Fibroblast of skin of right biceps (primary cell): ENCODE data around the gene IDI1.
"Not testable (repeated sequence)": the region's sequence is repeated elsewhere in the genome, so short reads cannot be mapped to it uniquely, and the experiment has no call there.

Experiments used
- DNase-seq: peaks from one replicate; pipeline ENCODE4 v3.0.0-alpha.2; 2013

The IDI1 gene

DNA sequence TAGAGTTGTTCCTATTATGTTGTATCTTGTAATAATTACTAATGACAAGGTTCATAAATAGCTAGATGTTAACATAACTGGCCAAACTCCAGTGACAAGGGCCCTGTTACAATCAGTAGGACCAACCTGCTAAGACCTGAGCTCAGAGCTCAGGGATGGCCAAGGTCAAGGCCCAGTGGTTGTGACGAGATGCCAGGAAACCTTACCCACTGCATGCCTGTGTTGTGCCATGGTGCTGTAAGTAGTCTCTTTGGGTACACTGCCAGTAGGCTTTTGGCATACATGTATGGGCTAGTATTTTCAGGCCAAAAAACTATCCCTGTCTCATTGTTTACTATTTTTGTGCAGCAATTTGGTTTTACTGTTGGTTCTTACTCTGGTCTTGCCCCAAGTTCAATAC, 15.3 kb downstream of the IDI1 start:
- no peak for DNase-seq

DNA sequence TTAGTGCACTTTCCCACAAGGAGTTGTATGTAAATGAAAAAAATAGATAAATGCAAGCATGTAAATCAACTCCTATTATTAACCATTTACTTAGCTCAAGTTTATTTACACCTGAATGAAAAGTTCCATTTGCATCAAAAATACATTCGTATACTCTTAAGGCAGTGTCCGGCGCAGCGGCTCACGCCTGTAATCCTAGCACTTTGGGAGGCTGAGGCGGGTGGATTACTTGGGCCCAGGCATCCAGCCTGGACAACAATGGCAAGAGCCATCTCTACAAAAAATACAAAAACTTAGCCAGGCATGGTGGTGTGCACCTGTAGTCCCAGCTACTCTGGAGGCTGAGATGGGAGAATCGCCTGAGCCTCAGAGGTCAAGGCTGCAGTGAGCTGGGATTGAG, 19.1 kb downstream of the IDI1 start:
- no peak for DNase-seq

GRCh38 chr10:1026578-1026977, 22.3 kb downstream of the IDI1 start:
- DNase-seq, result no peak

GRCh38 chr10:1025683-1026082, 23.2 kb downstream of the IDI1 start, which contains the start of gene IDI2:
IDI2 (minus strand) TSS chr10:1025859; CDS start chr10:1024723, 1,136 bp downstream.
- no peak for DNase-seq

- no peak for DNase-seq
These were observed 24.8 kb downstream of the IDI1 start for GRCh38 chr10:1024103-1024502.

- DNase-seq, result no peak
These were observed 26.5 kb downstream of the IDI1 start for GRCh38 chr10:1022413-1022812.

- DNase-seq, result no peak
These were observed 28.0 kb downstream of the IDI1 start for GRCh38 chr10:1020958-1021357.

DNA sequence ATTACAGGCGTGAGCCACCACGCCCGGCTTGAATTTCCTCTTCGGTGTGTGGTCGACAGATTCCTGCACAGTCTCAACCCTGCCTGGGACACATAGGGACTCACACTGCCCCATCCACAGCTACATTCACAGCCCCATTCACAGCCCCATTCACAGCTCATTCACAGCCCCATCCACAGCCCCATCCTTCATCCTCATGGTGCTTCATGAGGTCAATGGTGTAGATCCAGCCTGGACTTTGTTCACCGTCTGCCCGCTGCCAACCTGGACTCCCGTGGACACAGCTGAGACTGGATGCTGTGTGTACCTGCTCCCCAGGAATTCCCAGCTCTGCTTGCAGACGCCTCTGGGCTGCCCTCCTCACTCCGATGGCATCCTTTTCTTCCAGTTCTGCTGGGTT, 28.5 kb downstream of the IDI1 start:
- DNase-seq, result no peak

DNA sequence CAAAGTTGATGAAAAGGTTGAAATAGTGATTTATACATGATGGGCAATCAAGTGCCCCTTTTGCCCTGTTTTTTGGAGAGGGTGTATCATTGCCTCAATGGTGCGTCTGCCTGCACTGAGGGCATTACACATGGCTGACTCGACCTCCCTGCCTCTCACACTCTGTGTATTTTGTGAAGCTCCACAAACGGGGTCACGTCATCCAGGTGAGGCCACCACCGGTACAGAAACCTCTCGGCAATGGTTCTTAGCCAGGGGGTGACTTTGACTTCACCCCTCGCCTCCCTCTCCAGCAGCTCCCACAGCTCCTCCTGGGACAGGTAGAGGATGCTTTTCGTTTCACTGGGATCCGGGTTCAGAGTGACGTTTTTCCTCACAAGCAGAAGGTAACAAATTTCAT, 29.6 kb downstream of the IDI1 start:
- no peak for DNase-seq

- DNase-seq, result no peak
These were observed 33.2 kb downstream of the IDI1 start for GRCh38 chr10:1015688-1016087.

DNA sequence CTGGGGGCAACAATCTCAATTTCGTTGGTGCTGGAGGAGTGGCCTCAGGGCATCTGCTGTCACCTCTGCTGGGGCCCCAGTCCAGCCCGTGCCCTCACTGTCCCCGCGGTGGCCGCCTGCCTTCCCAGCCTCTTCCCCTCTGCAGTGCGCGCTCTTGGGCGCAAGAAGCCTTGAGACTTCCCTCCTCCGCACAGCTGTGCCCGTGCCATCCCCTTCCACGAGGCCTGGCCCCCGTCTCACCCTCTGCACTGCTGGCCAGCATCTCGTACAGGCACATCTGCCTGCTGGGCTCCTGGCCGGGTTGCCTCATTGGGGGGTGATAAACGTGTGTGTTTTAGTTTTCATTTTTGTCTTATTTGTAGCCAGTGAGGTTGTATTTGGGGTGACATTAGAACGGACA, 37.2 kb downstream of the IDI1 start:
- DNase-seq, result no peak

DNA sequence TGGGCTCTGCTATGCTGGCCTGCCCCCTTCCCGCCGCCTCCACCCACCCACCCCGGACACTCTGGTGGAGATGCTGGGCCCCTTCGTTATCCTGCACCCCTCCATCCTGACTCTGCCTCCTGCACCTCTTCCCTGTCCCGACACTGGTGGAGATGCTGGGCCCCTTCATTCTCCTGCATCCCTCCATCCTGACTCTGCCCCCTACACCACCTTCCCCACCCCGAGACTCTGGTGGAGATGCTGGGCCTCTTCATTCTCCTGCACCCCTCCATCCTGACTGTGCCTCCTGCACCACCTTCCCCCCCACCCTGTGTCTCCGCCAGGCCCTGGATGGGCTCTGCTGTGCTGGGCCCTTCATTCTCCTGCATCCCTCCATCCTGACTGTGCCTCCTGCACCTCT, 38.2 kb downstream of the IDI1 start:
- no peak for DNase-seq

DNA sequence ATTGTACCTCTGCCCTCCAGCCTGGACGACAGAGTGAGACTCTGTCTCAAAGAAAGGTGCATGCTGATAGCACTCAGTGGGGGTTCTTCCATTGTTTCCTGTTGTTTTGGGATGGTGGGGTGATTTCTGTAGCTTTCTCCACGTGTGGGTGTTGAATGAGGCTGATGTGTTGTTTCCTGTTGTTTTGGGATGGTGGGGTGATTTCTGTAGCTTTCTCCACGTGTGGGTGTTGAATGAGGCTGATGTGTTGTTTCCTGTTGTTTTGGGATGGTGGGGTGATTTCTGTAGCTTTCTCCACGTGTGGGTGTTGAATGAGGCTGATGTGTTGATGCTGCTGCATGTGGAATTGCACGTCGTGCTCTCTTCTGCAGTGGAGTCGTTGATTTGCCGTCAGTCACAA, 39.0 kb downstream of the IDI1 start:
- not testable (repeated sequence) for DNase-seq

DNA sequence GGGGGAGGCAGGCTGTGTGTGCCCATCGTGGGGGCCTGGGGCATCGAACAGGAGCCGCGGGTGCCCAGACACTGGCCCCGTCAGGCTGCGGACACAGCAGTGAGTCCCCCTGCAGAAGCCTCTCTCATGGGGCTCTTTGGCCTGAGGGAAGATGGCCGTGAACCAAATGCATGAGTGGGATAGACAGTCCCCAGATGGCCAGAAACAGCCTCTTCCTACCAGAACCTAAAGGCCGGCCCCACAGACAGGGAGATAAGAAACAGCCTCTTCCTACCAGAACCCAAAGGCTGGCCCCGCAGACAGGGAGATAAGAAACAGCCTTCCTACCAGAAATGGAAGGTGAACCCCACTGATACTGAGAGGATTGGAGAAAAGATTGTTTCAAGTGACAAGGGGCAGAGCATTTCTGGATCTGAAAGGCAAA, 39.8 kb downstream of the IDI1 start:
- no peak for DNase-seq

GRCh38 chr10:1007583-1007982, 41.3 kb downstream of the IDI1 start:
- no peak for DNase-seq

DNA sequence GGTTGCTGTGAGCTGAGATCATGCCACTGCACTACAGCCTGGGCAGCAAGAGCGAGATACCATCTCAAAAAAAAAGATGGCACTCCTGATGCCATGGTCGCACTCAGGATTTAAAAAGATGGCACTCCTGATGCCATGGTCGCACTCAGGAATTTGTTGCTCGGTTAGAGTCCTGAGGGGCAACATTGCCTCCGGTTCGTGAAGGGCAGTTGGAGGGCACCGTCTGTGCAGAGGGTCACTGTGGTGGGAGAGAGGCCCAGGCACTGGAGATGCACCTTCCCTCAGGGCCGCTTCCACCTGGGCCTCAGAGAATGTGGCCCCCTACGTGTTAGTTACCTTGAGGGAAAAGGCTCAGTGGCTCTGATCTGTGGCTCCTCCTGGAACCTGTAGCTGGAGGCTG, 42.3 kb downstream of the IDI1 start:
- no peak for DNase-seq

GRCh38 chr10:1003884-1004670, 44.8 kb downstream of the IDI1 start:
- no peak for DNase-seq

DNA sequence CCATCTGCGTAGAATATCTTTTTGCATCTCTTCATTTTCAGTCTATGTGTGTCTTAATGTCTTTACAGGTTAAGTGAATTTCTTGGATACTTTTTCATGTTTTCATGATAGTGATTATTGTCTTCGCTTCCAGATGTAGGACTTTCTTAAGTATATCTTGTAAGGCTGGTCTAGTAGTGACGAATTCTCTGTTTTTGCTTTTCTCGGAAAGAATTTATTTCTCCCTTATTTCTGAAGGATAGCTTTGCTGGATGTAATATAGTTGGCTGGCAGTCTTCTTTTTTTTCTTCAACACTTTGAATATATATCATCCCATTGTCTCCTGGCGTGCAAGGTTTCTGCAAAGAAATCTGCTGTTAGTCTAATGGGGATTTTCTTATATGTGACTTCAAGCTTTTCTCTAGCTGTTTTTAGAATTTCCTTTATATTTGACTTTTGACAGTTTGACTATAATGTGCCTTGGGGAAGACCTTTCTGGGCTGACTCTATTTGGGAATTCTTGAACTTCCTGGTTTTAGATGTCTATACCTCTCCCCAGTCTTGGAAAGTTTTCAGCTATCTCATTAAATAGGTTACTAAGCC, 46.4 kb downstream of the IDI1 start:
- DNase-seq, result no peak

DNA sequence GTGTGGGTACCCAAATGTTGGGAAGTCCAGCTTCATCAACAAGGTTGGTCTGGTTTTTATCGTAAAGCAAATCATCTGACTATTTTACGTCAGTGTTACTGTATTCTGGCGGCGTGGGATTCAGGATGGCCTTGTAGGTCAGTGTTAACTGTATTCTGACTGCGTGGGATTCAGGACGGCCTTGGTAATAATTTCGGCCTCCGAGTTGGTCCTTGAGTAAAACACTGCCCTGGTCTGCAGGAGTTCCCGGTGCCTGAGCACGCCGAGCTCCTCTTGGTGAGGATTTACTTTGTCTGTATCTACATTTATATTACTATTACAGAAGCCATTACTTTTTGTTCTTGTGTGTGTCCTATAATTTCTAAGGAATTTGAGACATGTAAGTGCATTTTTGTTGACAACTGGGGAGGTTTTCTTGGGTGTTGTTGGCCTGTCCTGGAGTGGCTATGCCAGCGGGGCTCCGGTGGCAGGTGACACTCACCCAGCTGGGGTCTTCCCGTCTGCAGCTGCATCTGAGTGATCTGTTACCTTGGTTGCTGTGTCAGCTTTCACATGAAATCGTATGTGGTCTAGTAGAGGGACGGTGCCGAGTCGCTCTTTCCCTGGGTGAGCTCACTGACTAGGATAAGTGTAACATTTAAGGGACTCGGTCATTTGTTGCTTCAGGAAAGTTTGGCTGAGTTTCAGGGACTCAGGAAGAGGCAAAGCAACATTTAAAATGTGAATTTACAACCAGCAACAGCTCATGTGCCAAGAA, 51.5 kb downstream of the IDI1 start:
- DNase-seq, result no peak

GRCh38 chr10:996031-996430, 52.9 kb downstream of the IDI1 start:
- no peak for DNase-seq

GRCh38 chr10:995559-995926, 53.4 kb downstream of the IDI1 start:
- DNase-seq, result no peak

- no peak for DNase-seq
These were observed 53.9 kb downstream of the IDI1 start for GRCh38 chr10:994836-995558.

DNA sequence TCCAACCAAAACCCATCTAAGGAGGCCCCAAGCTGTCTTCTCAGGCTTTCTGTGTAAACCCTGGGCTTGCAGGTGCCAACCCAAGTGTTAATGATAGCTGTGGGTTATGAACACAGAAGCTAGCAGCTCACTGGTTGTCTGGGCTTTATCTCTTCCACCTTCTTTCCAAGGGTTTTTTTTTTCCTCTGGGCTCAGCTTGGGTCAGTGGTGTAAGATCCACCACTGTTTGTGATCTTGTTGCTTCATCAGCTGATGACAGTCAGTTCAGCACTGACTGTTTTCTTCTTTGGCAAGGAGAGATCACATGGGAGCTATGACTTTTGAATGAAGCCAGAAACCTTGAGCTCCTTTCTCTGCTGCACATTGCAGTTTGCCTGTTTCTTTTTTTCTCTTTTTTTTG, 56.0 kb downstream of the IDI1 start:
- DNase-seq, result no peak
